HepG2 (cell line): Measurements from ENCODE around the gene DCUN1D2. TPM values are rescaled to one million over a fixed set of nuclear protein-coding genes. Genes with fewer than 3 reads are reported as not detected.

ENCODE experiments used
- CEBPB ChIP-seq: IDR thresholded peaks from 2 replicates; pipeline ENCODE4 v1.6.1; 2011; ENCODE audit warnings: low read depth, low read length, improper control_type of control experiment, borderline replicate concordance
- DPF2 ChIP-seq: sonication (generic); formaldehyde crosslinking; IDR thresholded peaks from 2 replicates; pipeline ENCODE4 v1.4.0; 2020; ENCODE audit warnings: mild to moderate bottlenecking, low read depth, missing genetic modification reagents, borderline replicate concordance
- HDAC2 ChIP-seq: sonication (generic); formaldehyde crosslinking; IDR thresholded peaks from 2 replicates; pipeline ENCODE4 v1.4.0; 2020; ENCODE audit warnings: missing genetic modification reagents
- KLF13 ChIP-seq: sonication (generic); formaldehyde crosslinking; IDR thresholded peaks from 2 replicates; pipeline ENCODE4 v1.4.0; 2020; ENCODE audit warnings: mild to moderate bottlenecking, missing genetic modification reagents
- MAFK ChIP-seq, 2 experiments: IDR thresholded peaks in 1 of 2; conservative IDR thresholded peaks in 1 of 2; 2 replicates each; pipeline ENCODE4 v1.6.1; 2011; ENCODE audit warnings: improper control_type of control experiment in 2 of 2, low read length in 2 of 2
- PRPF4 ChIP-seq: fragments of 200-400 bp; formaldehyde crosslinking; IDR thresholded peaks from 2 replicates; pipeline ENCODE4 v1.6.1; 2016; ENCODE audit warnings: low read length, low read depth; ENCODE audit not compliant: poor library complexity, severe bottlenecking
- RBFOX2 ChIP-seq: fragments of 200-400 bp; formaldehyde crosslinking; IDR thresholded peaks from 2 replicates; pipeline ENCODE4 v1.6.1; 2017; ENCODE audit warnings: low read depth, mild to moderate bottlenecking, low read length
- SKI ChIP-seq: fragments of 450-650 bp; IDR thresholded peaks from one replicate; pipeline ENCODE4 v1.6.1; 2018; ENCODE audit warnings: mild to moderate bottlenecking; ENCODE audit not compliant: partially characterized antibody
- SNAI1 ChIP-seq: sonication (generic); formaldehyde crosslinking; IDR thresholded peaks from 2 replicates; pipeline ENCODE4 v1.5.0; 2020; ENCODE audit warnings: mild to moderate bottlenecking, missing genetic modification reagents, borderline replicate concordance
- TCF7L2 ChIP-seq: IDR thresholded peaks from 2 replicates; pipeline ENCODE4 v1.6.1; 2011; ENCODE audit warnings: mild to moderate bottlenecking, low read depth, low read length, moderate library complexity
- ZFP90 ChIP-seq: sonication (generic); formaldehyde crosslinking; IDR thresholded peaks from 2 replicates; pipeline ENCODE4 v1.8.0; 2022; ENCODE audit warnings: missing genetic modification reagents, mild to moderate bottlenecking, inconsistent platforms, borderline replicate concordance
- ZNF205 ChIP-seq: IDR thresholded peaks from 2 replicates; pipeline ENCODE4 v1.6.1; 2018; ENCODE audit warnings: missing biosample characterization, missing genetic modification reagents
- ZNF446 ChIP-seq: sonication (generic); formaldehyde crosslinking; IDR thresholded peaks from 2 replicates; pipeline ENCODE4 v1.5.0; 2020; ENCODE audit warnings: mild to moderate bottlenecking, missing genetic modification reagents
- ZNF674 ChIP-seq: sonication (generic); formaldehyde crosslinking; IDR thresholded peaks from 2 replicates; pipeline ENCODE4 v1.5.0; 2020; ENCODE audit warnings: low read depth, mild to moderate bottlenecking, missing genetic modification reagents
- ZNF841 ChIP-seq: sonication (generic); formaldehyde crosslinking; IDR thresholded peaks from 2 replicates; pipeline ENCODE4 v1.8.1; 2023; ENCODE audit warnings: missing genetic modification reagents, borderline replicate concordance
- polyA plus RNA-seq, 8 experiments: library from polyadenylated mRNA; depleted of rRNA in 3 of 8; stranded (reverse) in 7 of 8; unstranded in 1 of 8; fragments of >200 nt; fragmentation: Illumina TruSeq in 4 of 8; extraction: Trizol in 4 of 8; gene quantifications; 2 replicates each; pipeline versions ENCODE4 v1.2.1 to v1.2.3, GENCODE V29; 2011 to 2016; ENCODE audit warnings: low read depth in 4 of 8, missing spikeins in 1 of 8, mixed read lengths in 1 of 8; ENCODE audit not compliant: insufficient read depth in 1 of 8
- total RNA-seq, 5 experiments: library from RNA; depleted of rRNA; stranded (reverse); fragments of >200 nt; fragmentation: Illumina TruSeq; extraction: Trizol; gene quantifications; 2 replicates each; pipeline ENCODE4 v1.2.3, GENCODE V29; 2016; ENCODE audit warnings: low read depth in 1 of 5
- TF ChIP-seq, protein P1 (sequence below): sonication (generic); formaldehyde crosslinking; IDR thresholded peaks from 2 replicates; pipeline ENCODE4 v1.8.1; 2023; ENCODE audit warnings: mild to moderate bottlenecking, missing genetic modification reagents
- TF ChIP-seq, protein P2 (sequence below): sonication (generic); formaldehyde crosslinking; IDR thresholded peaks from one replicate; pipeline ENCODE4 v1.5.1; 2020; ENCODE audit warnings: mild to moderate bottlenecking, missing genetic modification reagents; ENCODE audit errors: not compliant biosample characterization
- TF ChIP-seq, protein P3 (sequence below): sonication (generic); formaldehyde crosslinking; IDR thresholded peaks from 2 replicates; pipeline ENCODE4 v1.4.0; 2020; ENCODE audit warnings: missing genetic modification reagents

The DCUN1D2 gene
- total and polyA plus RNA-seq, 2 of the 13 experiments (the other 11 are each of a cell fraction or from before 2014, with no cell fraction given): 9.1 to 9.6 TPM

DNA sequence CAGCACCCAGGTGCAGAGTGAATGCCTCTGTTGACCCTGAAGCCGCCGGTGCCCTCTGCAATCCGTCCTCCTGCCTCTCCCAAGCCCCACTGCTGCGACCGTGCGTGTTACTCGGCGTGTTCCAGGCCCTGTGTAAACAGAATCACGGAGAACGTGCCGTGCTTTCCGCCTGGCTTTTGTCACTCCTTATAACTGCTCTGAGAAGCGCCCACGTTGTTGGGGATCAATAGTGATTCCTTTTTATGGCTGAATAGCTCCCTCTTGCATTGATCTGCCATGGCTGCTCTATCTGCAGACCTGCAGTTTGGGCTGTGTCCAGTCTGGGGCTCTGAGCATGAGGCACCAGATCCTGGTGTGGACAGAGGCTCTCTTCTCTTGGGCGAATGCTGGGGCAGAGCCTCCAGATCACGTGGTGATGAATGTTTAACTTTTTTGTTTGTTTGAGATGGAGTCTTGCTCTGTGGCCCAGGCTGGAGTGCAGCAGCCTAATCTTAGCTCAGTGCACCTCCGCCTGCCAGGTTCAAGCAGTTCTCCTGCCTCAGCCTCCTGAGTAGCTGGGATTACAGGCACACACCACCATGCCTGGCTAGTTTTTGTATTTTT lies 53.0 kb downstream of the DCUN1D2 start (continued):
- TF ChIP-seq CEBPB (no peak), SKI (no peak), RBFOX2 (no peak), ZNF674 (no peak), SNAI1 (CRISPR knock-in tag) (no peak), KLF13 (CRISPR knock-in tag) (no peak), ZFP90 (CRISPR knock-in tag) (no peak; the same call in 1 of the 2 replicates), HDAC2 (CRISPR knock-in tag) (peak; percentile 86; the same call in 1 of the 2 replicates), TCF7L2 (no peak), ZNF841 (no peak), PRPF4 (no peak), ZNF446 (CRISPR knock-in tag) (no peak), MAFK (conservative IDR thresholded peaks at IDR 0.05 in 1 of 2, IDR thresholded peaks at IDR 0.05 in 1 of 2; ENCODE audit: low read length in 2 of 2) (no peak), DPF2 (no peak), ZNF205 (CRISPR knock-in tag) (0 out of 2 replicates have a peak, but pooled peaks have one; percentile 31)
- TF ChIP-seq, protein P1, sequence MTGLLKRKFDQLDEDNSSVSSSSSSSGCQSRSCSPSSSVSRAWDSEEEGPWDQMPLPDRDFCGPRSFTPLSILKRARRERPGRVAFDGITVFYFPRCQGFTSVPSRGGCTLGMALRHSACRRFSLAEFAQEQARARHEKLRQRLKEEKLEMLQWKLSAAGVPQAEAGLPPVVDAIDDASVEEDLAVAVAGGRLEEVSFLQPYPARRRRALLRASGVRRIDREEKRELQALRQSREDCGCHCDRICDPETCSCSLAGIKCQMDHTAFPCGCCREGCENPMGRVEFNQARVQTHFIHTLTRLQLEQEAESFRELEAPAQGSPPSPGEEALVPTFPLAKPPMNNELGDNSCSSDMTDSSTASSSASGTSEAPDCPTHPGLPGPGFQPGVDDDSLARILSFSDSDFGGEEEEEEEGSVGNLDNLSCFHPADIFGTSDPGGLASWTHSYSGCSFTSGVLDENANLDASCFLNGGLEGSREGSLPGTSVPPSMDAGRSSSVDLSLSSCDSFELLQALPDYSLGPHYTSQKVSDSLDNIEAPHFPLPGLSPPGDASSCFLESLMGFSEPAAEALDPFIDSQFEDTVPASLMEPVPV (CRISPR knock-in tag): peak; percentile 50; the same call in 1 of the 2 replicates
- TF ChIP-seq, protein P2, sequence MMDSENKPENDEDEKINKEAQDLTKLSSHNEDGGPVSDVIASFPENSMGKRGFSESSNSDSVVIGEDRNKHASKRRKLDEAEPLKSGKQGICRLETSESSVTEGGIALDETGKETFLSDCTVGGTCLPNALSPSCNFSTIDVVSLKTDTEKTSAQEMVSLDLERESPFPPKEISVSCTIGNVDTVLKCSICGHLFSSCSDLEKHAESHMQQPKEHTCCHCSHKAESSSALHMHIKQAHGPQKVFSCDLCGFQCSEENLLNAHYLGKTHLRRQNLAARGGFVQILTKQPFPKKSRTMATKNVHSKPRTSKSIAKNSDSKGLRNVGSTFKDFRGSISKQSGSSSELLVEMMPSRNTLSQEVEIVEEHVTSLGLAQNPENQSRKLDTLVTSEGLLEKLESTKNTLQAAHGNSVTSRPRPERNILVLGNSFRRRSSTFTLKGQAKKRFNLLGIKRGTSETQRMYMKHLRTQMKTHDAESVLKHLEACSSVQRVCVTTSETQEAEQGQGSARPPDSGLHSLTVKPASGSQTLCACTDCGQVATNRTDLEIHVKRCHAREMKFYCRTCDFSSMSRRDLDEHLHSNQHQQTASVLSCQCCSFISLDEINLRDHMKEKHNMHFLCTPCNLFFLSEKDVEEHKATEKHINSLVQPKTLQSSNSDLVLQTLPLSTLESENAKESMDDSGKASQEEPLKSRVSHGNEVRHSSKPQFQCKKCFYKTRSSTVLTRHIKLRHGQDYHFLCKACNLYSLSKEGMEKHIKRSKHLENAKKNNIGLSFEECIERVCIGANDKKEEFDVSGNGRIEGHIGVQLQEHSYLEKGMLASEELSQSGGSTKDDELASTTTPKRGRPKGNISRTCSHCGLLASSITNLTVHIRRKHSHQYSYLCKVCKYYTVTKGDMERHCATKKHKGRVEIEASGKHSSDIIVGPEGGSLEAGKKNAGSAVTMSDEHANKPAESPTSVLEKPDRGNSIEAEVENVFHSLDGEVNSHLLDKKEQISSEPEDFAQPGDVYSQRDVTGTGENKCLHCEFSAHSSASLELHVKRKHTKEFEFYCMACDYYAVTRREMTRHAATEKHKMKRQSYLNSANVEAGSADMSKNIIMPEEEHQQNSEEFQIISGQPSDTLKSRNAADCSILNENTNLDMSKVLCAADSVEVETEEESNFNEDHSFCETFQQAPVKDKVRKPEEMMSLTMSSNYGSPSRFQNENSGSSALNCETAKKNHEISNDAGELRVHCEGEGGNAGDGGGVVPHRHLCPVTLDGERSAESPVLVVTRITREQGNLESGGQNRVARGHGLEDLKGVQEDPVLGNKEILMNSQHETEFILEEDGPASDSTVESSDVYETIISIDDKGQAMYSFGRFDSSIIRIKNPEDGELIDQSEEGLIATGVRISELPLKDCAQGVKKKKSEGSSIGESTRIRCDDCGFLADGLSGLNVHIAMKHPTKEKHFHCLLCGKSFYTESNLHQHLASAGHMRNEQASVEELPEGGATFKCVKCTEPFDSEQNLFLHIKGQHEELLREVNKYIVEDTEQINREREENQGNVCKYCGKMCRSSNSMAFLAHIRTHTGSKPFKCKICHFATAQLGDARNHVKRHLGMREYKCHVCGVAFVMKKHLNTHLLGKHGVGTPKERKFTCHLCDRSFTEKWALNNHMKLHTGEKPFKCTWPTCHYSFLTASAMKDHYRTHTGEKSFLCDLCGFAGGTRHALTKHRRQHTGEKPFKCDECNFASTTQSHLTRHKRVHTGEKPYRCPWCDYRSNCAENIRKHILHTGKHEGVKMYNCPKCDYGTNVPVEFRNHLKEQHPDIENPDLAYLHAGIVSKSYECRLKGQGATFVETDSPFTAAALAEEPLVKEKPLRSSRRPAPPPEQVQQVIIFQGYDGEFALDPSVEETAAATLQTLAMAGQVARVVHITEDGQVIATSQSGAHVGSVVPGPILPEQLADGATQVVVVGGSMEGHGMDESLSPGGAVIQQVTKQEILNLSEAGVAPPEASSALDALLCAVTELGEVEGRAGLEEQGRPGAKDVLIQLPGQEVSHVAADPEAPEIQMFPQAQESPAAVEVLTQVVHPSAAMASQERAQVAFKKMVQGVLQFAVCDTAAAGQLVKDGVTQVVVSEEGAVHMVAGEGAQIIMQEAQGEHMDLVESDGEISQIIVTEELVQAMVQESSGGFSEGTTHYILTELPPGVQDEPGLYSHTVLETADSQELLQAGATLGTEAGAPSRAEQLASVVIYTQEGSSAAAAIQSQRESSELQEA (CRISPR knock-in tag): no peak
- TF ChIP-seq, protein P3, sequence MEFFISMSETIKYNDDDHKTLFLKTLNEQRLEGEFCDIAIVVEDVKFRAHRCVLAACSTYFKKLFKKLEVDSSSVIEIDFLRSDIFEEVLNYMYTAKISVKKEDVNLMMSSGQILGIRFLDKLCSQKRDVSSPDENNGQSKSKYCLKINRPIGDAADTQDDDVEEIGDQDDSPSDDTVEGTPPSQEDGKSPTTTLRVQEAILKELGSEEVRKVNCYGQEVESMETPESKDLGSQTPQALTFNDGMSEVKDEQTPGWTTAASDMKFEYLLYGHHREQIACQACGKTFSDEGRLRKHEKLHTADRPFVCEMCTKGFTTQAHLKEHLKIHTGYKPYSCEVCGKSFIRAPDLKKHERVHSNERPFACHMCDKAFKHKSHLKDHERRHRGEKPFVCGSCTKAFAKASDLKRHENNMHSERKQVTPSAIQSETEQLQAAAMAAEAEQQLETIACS (CRISPR knock-in tag): no peak
